CD4-positive, alpha-beta T cell treated with Interleukin-6 at 100 ng/mL for 8 hours (primary cell): ENCODE data around the gene RAP2C.
"Not testable (repeated sequence)": the region's sequence is repeated elsewhere in the genome, so short reads cannot be mapped to it uniquely, and the experiment has no call there.

Experiments
- DNase-seq: peaks from one replicate; pipeline ENCODE4 v3.0.0-alpha.2; 2020; ENCODE audit warnings: mixed read lengths, low spot score

RAP2C gene

GRCh38 chrX:132199941-132200340 lies 19.3 kb downstream of the RAP2C start:
- DNase-seq: no peak

GRCh38 chrX:132193872-132194574 lies 25.2 kb downstream of the RAP2C start:
- no peak for DNase-seq

GRCh38 chrX:132191938-132192337 lies 27.3 kb downstream of the RAP2C start:
- DNase-seq: no peak

GRCh38 chrX:132188175-132188574 lies 31.1 kb downstream of the RAP2C start:
- no peak for DNase-seq

GRCh38 chrX:132187451-132187850 lies 31.8 kb downstream of the RAP2C start:
- no peak for DNase-seq

- DNase-seq: no peak
These were observed 34.4 kb downstream of the RAP2C start for GRCh38 chrX:132184871-132185270.

GRCh38 chrX:132181364-132181763 lies 37.9 kb downstream of the RAP2C start:
- DNase-seq: no peak

- no peak for DNase-seq
These were observed 38.3 kb downstream of the RAP2C start for GRCh38 chrX:132180929-132181328.

GRCh38 chrX:132173647-132174046 lies 45.6 kb downstream of the RAP2C start:
- DNase-seq: no peak

- no peak for DNase-seq
These were observed 47.4 kb downstream of the RAP2C start for GRCh38 chrX:132171881-132172280.

- DNase-seq: no peak
These were observed 47.8 kb downstream of the RAP2C start for GRCh38 chrX:132171478-132171877.

GRCh38 chrX:132169554-132169953 lies 49.7 kb downstream of the RAP2C start:
- no peak for DNase-seq

GRCh38 chrX:132165651-132166050 lies 53.6 kb downstream of the RAP2C start:
- DNase-seq: no peak

GRCh38 chrX:132165005-132165404 lies 54.2 kb downstream of the RAP2C start:
- DNase-seq: no peak

GRCh38 chrX:132163094-132163493 lies 56.2 kb downstream of the RAP2C start:
- DNase-seq: not testable (repeated sequence)

- no peak for DNase-seq
These were observed 66.1 kb downstream of the RAP2C start for GRCh38 chrX:132153166-132153565.
